ENCODE results near the gene EHD2.

Gene EHD2

GRCh38 chr19:47695533-47696262, 17.5 kb upstream of the EHD2 start:
- Histone ChIP-seq H3K36me3 (ENCODE audit: insufficient read depth, low read length) (peaks cover 42% of the 10 kb centered on the region), H3K4me1 (ENCODE audit: insufficient read depth, low read length) (peaks cover 2% of the 10 kb centered on the region), H3K27me3 (ENCODE audit: insufficient read depth, low read length) (no peaks in the 10 kb centered on the region), H2AFZ (ENCODE audit: low read depth, low read length) (no peak overlapping the region), H3K9me3 (ENCODE audit: low read length) (no peaks in the 10 kb centered on the region), H3K4me3 (ENCODE audit: low read length) (no peak overlapping the region)

- Histone ChIP-seq H2AFZ (ENCODE audit: low read depth, low read length) (no peak overlapping the region), H3K9me3 (ENCODE audit: low read length) (no peaks in the 10 kb centered on the region), H3K27me3 (ENCODE audit: insufficient read depth, low read length) (no peaks in the 10 kb centered on the region), H3K4me1 (ENCODE audit: insufficient read depth, low read length) (peaks cover 2% of the 10 kb centered on the region), H3K4me3 (ENCODE audit: low read length) (no peak overlapping the region), H3K36me3 (ENCODE audit: insufficient read depth, low read length) (peaks cover 43% of the 10 kb centered on the region)
These were observed 16.6 kb upstream of the EHD2 start for GRCh38 chr19:47696635-47697034.

GRCh38 chr19:47697863-47698609, 15.2 kb upstream of the EHD2 start:
- peaks cover 2% of the 10 kb centered on the region for H3K4me1 ChIP-seq (ENCODE audit: insufficient read depth, low read length)
- H3K36me3 ChIP-seq (ENCODE audit: insufficient read depth, low read length) = peaks cover 42% of the 10 kb centered on the region
- no peak overlapping the region for H2AFZ ChIP-seq (ENCODE audit: low read depth, low read length)
- H3K4me3 ChIP-seq (ENCODE audit: low read length) = no peak overlapping the region
- H3K9me3 ChIP-seq (ENCODE audit: low read length) = no peaks in the 10 kb centered on the region
- H3K27me3 ChIP-seq (ENCODE audit: insufficient read depth, low read length) = no peaks in the 10 kb centered on the region

GRCh38 chr19:47698631-47699359, 14.4 kb upstream of the EHD2 start:
- no peaks in the 10 kb centered on the region for H3K9me3 ChIP-seq (ENCODE audit: low read length)
- H3K27me3 ChIP-seq (ENCODE audit: insufficient read depth, low read length) = no peaks in the 10 kb centered on the region
- H3K4me1 ChIP-seq (ENCODE audit: insufficient read depth, low read length) = peaks cover 2% of the 10 kb centered on the region
- H3K36me3 ChIP-seq (ENCODE audit: insufficient read depth, low read length) = peaks cover 47% of the 10 kb centered on the region
- no peak overlapping the region for H2AFZ ChIP-seq (ENCODE audit: low read depth, low read length)
- no peak overlapping the region for H3K4me3 ChIP-seq (ENCODE audit: low read length)

GRCh38 chr19:47699360-47699917, 13.8 kb upstream of the EHD2 start:
- Histone ChIP-seq H3K36me3 (ENCODE audit: insufficient read depth, low read length) (peaks cover 52% of the 10 kb centered on the region), H2AFZ (ENCODE audit: low read depth, low read length) (no peak overlapping the region)

DNA sequence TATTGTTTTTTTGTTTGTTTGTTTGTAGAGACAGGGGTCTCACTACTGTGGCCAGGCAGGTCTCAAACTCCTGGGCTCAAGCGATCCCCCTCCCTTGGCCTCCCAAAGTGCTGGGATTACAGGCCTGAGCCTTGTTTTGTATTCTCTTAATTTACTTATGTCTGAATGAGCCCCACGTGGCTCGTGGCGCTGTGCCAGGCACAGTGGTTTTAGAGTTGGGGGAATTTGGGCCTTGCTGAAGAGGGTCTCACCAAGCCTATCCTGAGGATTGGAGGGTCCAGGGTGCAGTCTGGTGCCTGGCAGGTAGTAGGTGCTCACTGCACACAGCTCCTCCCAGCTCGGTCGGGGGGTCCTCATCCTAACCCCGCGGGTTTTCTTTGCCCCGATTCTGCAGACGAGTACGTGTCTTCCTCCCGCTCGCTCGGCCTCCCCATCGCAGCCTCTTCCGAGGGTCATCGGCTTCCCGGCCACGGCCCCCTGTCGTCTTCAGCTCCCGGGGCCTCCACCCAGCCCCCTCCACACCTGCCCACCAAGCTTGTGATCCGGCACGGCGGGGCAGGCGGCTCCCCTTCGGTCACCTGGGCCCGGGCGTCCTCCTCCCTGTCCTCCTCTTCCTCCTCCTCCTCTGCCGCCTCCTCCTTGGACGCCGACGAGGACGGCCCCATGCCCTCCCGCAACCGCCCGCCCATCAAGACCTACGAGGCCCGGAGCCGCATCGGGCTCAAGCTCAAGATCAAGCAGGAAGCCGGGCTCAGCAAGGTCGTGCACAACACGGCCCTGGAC, 12.1 kb upstream of the EHD2 start:
- Histone ChIP-seq H3K27me3 (ENCODE audit: insufficient read depth, low read length) (no peaks in the 10 kb centered on the region), H3K4me3 (ENCODE audit: low read length) (no peak overlapping the region), H3K36me3 (ENCODE audit: insufficient read depth, low read length) (peaks cover 43% of the 10 kb centered on the region), H3K9me3 (ENCODE audit: low read length) (no peaks in the 10 kb centered on the region), H2AFZ (ENCODE audit: low read depth, low read length) (no peak overlapping the region), H3K4me1 (ENCODE audit: insufficient read depth, low read length) (peaks cover 2% of the 10 kb centered on the region)

More at GRCh38 chr19:47699360-47699917, 13.8 kb upstream of the EHD2 start:
- no peak overlapping the region for H3K4me3 ChIP-seq (ENCODE audit: low read length)
- no peaks in the 10 kb centered on the region for H3K27me3 ChIP-seq (ENCODE audit: insufficient read depth, low read length)
- peaks cover 2% of the 10 kb centered on the region for H3K4me1 ChIP-seq (ENCODE audit: insufficient read depth, low read length)
- H3K9me3 ChIP-seq (ENCODE audit: low read length) = no peaks in the 10 kb centered on the region

DNA sequence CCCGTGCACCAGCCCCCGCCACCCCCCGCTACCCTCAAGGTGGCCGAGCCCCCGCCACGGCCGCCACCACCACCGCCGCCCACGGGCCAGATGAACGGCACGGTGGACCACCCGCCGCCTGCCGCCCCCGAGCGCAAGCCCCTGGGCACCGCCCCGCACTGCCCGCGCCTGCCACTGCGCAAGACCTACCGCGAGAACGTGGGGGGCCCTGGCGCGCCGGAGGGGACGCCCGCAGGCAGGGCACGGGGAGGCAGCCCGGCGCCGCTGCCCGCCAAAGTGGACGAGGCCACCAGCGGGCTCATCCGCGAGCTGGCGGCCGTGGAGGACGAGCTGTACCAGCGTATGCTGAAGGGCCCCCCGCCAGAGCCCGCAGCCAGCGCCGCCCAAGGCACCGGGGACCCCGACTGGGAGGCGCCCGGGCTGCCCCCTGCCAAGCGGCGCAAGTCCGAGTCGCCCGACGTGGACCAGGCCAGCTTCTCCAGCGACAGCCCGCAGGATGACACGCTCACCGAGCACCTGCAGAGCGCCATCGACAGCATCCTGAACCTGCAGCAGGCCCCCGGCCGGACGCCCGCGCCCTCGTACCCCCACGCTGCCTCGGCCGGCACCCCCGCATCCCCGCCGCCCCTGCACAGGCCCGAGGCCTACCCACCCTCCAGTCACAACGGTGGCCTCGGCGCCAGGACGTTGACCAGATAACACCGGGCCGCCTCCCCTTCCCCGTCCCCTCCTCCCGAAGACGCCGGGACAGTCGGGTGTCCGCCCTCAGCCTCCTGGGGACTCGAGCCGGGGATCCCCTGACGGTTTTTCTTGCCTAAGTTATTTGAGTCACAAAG, 11.3 kb upstream of the EHD2 start:
- H3K9me3 ChIP-seq (ENCODE audit: low read length) = no peaks in the 10 kb centered on the region
- H3K4me3 ChIP-seq (ENCODE audit: low read length) = no peak overlapping the region
- H3K4me1 ChIP-seq (ENCODE audit: insufficient read depth, low read length) = peaks cover 2% of the 10 kb centered on the region
- H3K27me3 ChIP-seq (ENCODE audit: insufficient read depth, low read length) = no peaks in the 10 kb centered on the region
- peaks cover 43% of the 10 kb centered on the region for H3K36me3 ChIP-seq (ENCODE audit: insufficient read depth, low read length)
- no peak overlapping the region for H2AFZ ChIP-seq (ENCODE audit: low read depth, low read length)

DNA sequence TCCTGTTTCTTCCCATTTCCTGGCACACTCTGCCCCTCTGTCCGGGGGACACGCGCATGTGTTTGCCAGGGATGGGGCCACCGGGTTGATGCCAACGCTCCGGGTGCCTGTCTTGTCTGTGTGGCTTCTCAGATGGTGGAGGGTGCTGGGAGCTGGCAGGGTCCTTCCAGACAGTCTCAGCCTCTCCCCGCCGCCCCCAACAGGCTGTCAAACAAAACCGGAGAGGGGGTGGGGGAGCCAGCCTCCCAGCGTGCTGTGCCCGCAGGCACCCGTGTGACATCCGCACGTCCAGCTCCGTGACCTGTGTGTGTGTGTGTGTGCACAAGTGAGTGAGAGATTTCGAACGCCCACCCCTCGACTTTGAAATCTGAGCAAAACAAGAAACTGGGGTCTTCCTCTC, 10.6 kb upstream of the EHD2 start:
- no peaks in the 10 kb centered on the region for H3K9me3 ChIP-seq (ENCODE audit: low read length)
- H3K4me3 ChIP-seq (ENCODE audit: low read length) = no peak overlapping the region
- no peak overlapping the region for H2AFZ ChIP-seq (ENCODE audit: low read depth, low read length)
- peaks cover 43% of the 10 kb centered on the region for H3K36me3 ChIP-seq (ENCODE audit: insufficient read depth, low read length)
- peaks cover 2% of the 10 kb centered on the region for H3K4me1 ChIP-seq (ENCODE audit: insufficient read depth, low read length)
- no peaks in the 10 kb centered on the region for H3K27me3 ChIP-seq (ENCODE audit: insufficient read depth, low read length)

GRCh38 chr19:47703301-47703700, 9.9 kb upstream of the EHD2 start:
- H3K4me3 ChIP-seq (ENCODE audit: low read length) = no peak overlapping the region
- peaks cover 43% of the 10 kb centered on the region for H3K36me3 ChIP-seq (ENCODE audit: insufficient read depth, low read length)
- H2AFZ ChIP-seq (ENCODE audit: low read depth, low read length) = no peak overlapping the region
- H3K4me1 ChIP-seq (ENCODE audit: insufficient read depth, low read length) = no peaks in the 10 kb centered on the region
- H3K9me3 ChIP-seq (ENCODE audit: low read length) = no peaks in the 10 kb centered on the region
- H3K27me3 ChIP-seq (ENCODE audit: insufficient read depth, low read length) = no peaks in the 10 kb centered on the region

DNA sequence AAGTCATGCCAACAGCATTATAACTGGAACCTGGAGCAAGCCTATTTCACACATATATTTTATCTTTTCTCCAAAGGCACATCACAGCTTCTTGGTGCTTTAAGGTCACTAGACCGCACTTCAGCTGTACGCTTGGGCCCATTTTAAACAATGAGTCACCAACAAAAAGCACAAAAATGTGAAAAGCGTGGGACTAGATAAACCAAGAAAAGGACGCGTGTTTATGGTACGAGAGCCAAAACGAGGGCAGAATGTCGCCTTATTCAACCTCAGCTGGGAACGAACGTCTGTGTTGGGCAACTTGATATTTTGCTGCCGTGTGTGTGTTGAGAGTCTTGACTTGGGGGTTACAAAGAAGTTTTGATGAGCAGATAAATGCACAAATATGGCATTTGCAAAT, 9.2 kb upstream of the EHD2 start:
- no peak overlapping the region for H3K4me3 ChIP-seq (ENCODE audit: low read length)
- no peak overlapping the region for H2AFZ ChIP-seq (ENCODE audit: low read depth, low read length)
- no peaks in the 10 kb centered on the region for H3K4me1 ChIP-seq (ENCODE audit: insufficient read depth, low read length)
- H3K27me3 ChIP-seq (ENCODE audit: insufficient read depth, low read length) = no peaks in the 10 kb centered on the region
- H3K36me3 ChIP-seq (ENCODE audit: insufficient read depth, low read length) = peaks cover 39% of the 10 kb centered on the region
- H3K9me3 ChIP-seq (ENCODE audit: low read length) = no peaks in the 10 kb centered on the region

GRCh38 chr19:47704656-47705055, 8.6 kb upstream of the EHD2 start:
- H3K27me3 ChIP-seq (ENCODE audit: insufficient read depth, low read length) = no peaks in the 10 kb centered on the region
- H3K4me1 ChIP-seq (ENCODE audit: insufficient read depth, low read length) = no peaks in the 10 kb centered on the region
- H3K9me3 ChIP-seq (ENCODE audit: low read length) = no peaks in the 10 kb centered on the region
- H3K36me3 ChIP-seq (ENCODE audit: insufficient read depth, low read length) = peaks cover 36% of the 10 kb centered on the region
- no peak overlapping the region for H2AFZ ChIP-seq (ENCODE audit: low read depth, low read length)
- no peak overlapping the region for H3K4me3 ChIP-seq (ENCODE audit: low read length)

All from neuron (in vitro differentiated cells).